ENCODE measurements around the gene TMSB4X.

TMSB4X gene

GRCh38 chrX:13005661-13006473 lies 31.0 kb downstream of the TMSB4X start:
- Histone ChIP-seq H3K4me1 (ENCODE audit: control insufficient read depth in 5 of 5, insufficient read depth in 5 of 5, low read length in 5 of 5) (peaks cover 2 to 38% (median 31%) of the 10 kb centered on the region in 5 donors), H3K9ac (ENCODE audit: low read length in 5 of 5) (no peak overlapping the region), H3K36me3 (ENCODE audit: control insufficient read depth in 5 of 5, insufficient read depth in 5 of 5, low read length in 5 of 5) (no peaks in the 10 kb centered on the region), H3K4me3 (ENCODE audit: low read depth in 1 of 5, low read length in 5 of 5) (no peak overlapping the region), H3K27me3 (ENCODE audit: control insufficient read depth in 5 of 5, insufficient read depth in 4 of 5, low read length in 5 of 5) (no peaks in the 10 kb centered on the region), H3K9me3 (ENCODE audit: control insufficient read depth in 5 of 5, low read length in 5 of 5) (no peaks in the 10 kb centered on the region), H3K27ac (ENCODE audit: low read depth, low read length) (no peak overlapping the region)

GRCh38 chrX:13007519-13008188 lies 32.7 kb downstream of the TMSB4X start:
- Histone ChIP-seq H3K36me3 (ENCODE audit: control insufficient read depth in 5 of 5, insufficient read depth in 5 of 5, low read length in 5 of 5) (no peaks in the 10 kb centered on the region), H3K4me1 (ENCODE audit: control insufficient read depth in 5 of 5, insufficient read depth in 5 of 5, low read length in 5 of 5) (peaks cover 2 to 33% (median 31%) of the 10 kb centered on the region in 5 donors), H3K4me3 (ENCODE audit: low read depth in 1 of 5, low read length in 5 of 5) (no peak overlapping the region), H3K9ac (ENCODE audit: low read length in 5 of 5) (no peak overlapping the region), H3K9me3 (ENCODE audit: control insufficient read depth in 5 of 5, low read length in 5 of 5) (no peaks in the 10 kb centered on the region), H3K27ac (ENCODE audit: low read depth, low read length) (no peak overlapping the region), H3K27me3 (ENCODE audit: control insufficient read depth in 5 of 5, insufficient read depth in 4 of 5, low read length in 5 of 5) (no peaks in the 10 kb centered on the region)

- no peaks in the 10 kb centered on the region for H3K9me3 ChIP-seq (ENCODE audit: control insufficient read depth in 5 of 5, low read length in 5 of 5)
- no peak overlapping the region for H3K9ac ChIP-seq (ENCODE audit: low read length in 5 of 5)
- no peaks in the 10 kb centered on the region for H3K27me3 ChIP-seq (ENCODE audit: control insufficient read depth in 5 of 5, insufficient read depth in 4 of 5, low read length in 5 of 5)
- H3K36me3 ChIP-seq (ENCODE audit: control insufficient read depth in 5 of 5, insufficient read depth in 5 of 5, low read length in 5 of 5) = no peaks in the 10 kb centered on the region
- H3K4me3 ChIP-seq (ENCODE audit: low read depth in 1 of 5, low read length in 5 of 5) = peak overlapping the region in 1 of 5 donors; percentile 26
- no peak overlapping the region for H3K27ac ChIP-seq (ENCODE audit: low read depth, low read length)
- peaks cover 2 to 38% (median 31%) of the 10 kb centered on the region in 5 donors for H3K4me1 ChIP-seq (ENCODE audit: control insufficient read depth in 5 of 5, insufficient read depth in 5 of 5, low read length in 5 of 5)
Observed at GRCh38 chrX:13008189-13008533, 33.3 kb downstream of the TMSB4X start.

- H3K4me1 ChIP-seq (ENCODE audit: control insufficient read depth in 5 of 5, insufficient read depth in 5 of 5, low read length in 5 of 5) = peaks cover 2 to 45% (median 36%) of the 10 kb centered on the region in 5 donors
- no peak overlapping the region for H3K27ac ChIP-seq (ENCODE audit: low read depth, low read length)
- no peak overlapping the region for H3K4me3 ChIP-seq (ENCODE audit: low read depth in 1 of 5, low read length in 5 of 5)
- H3K27me3 ChIP-seq (ENCODE audit: control insufficient read depth in 5 of 5, insufficient read depth in 4 of 5, low read length in 5 of 5) = no peaks in the 10 kb centered on the region
- H3K36me3 ChIP-seq (ENCODE audit: control insufficient read depth in 5 of 5, insufficient read depth in 5 of 5, low read length in 5 of 5) = no peaks in the 10 kb centered on the region
- H3K9ac ChIP-seq (ENCODE audit: low read length in 5 of 5) = no peak overlapping the region
- H3K9me3 ChIP-seq (ENCODE audit: control insufficient read depth in 5 of 5, low read length in 5 of 5) = no peaks in the 10 kb centered on the region
Observed at GRCh38 chrX:13008851-13009250, 33.9 kb downstream of the TMSB4X start.

- Histone ChIP-seq H3K4me3 (ENCODE audit: low read depth in 1 of 5, low read length in 5 of 5) (no peak overlapping the region), H3K27ac (ENCODE audit: low read depth, low read length) (no peak overlapping the region), H3K9me3 (ENCODE audit: control insufficient read depth in 5 of 5, low read length in 5 of 5) (no peaks in the 10 kb centered on the region), H3K9ac (ENCODE audit: low read length in 5 of 5) (no peak overlapping the region), H3K27me3 (ENCODE audit: control insufficient read depth in 5 of 5, insufficient read depth in 4 of 5, low read length in 5 of 5) (no peaks in the 10 kb centered on the region), H3K36me3 (ENCODE audit: control insufficient read depth in 5 of 5, insufficient read depth in 5 of 5, low read length in 5 of 5) (no peaks in the 10 kb centered on the region), H3K4me1 (ENCODE audit: control insufficient read depth in 5 of 5, insufficient read depth in 5 of 5, low read length in 5 of 5) (peaks cover 2 to 49% (median 40%) of the 10 kb centered on the region in 5 donors)
Observed at GRCh38 chrX:13009273-13009672, 34.4 kb downstream of the TMSB4X start.

GRCh38 chrX:13009844-13010243 lies 34.9 kb downstream of the TMSB4X start:
- H3K36me3 ChIP-seq (ENCODE audit: control insufficient read depth in 5 of 5, insufficient read depth in 5 of 5, low read length in 5 of 5) = no peaks in the 10 kb centered on the region
- no peak overlapping the region for H3K9ac ChIP-seq (ENCODE audit: low read length in 5 of 5)
- H3K4me3 ChIP-seq (ENCODE audit: low read depth in 1 of 5, low read length in 5 of 5) = no peak overlapping the region
- no peaks in the 10 kb centered on the region for H3K9me3 ChIP-seq (ENCODE audit: control insufficient read depth in 5 of 5, low read length in 5 of 5)
- no peaks in the 10 kb centered on the region for H3K27me3 ChIP-seq (ENCODE audit: control insufficient read depth in 5 of 5, insufficient read depth in 4 of 5, low read length in 5 of 5)
- peaks cover 2 to 54% (median 45%) of the 10 kb centered on the region in 5 donors for H3K4me1 ChIP-seq (ENCODE audit: control insufficient read depth in 5 of 5, insufficient read depth in 5 of 5, low read length in 5 of 5)
- H3K27ac ChIP-seq (ENCODE audit: low read depth, low read length) = no peak overlapping the region

GRCh38 chrX:13010546-13010945 lies 35.6 kb downstream of the TMSB4X start:
- H3K27ac ChIP-seq (ENCODE audit: low read depth, low read length) = no peak overlapping the region
- no peak overlapping the region for H3K9ac ChIP-seq (ENCODE audit: low read length in 5 of 5)
- H3K4me1 ChIP-seq (ENCODE audit: control insufficient read depth in 5 of 5, insufficient read depth in 5 of 5, low read length in 5 of 5) = peaks cover 2 to 55% (median 41%) of the 10 kb centered on the region in 5 donors
- H3K4me3 ChIP-seq (ENCODE audit: low read depth in 1 of 5, low read length in 5 of 5) = no peak overlapping the region
- no peaks in the 10 kb centered on the region for H3K36me3 ChIP-seq (ENCODE audit: control insufficient read depth in 5 of 5, insufficient read depth in 5 of 5, low read length in 5 of 5)
- no peaks in the 10 kb centered on the region for H3K27me3 ChIP-seq (ENCODE audit: control insufficient read depth in 5 of 5, insufficient read depth in 4 of 5, low read length in 5 of 5)
- no peaks in the 10 kb centered on the region for H3K9me3 ChIP-seq (ENCODE audit: control insufficient read depth in 5 of 5, low read length in 5 of 5)

- no peaks in the 10 kb centered on the region for H3K36me3 ChIP-seq (ENCODE audit: control insufficient read depth in 5 of 5, insufficient read depth in 5 of 5, low read length in 5 of 5)
- no peak overlapping the region for H3K9ac ChIP-seq (ENCODE audit: low read length in 5 of 5)
- peak overlapping the region; percentile 57 for H3K27ac ChIP-seq (ENCODE audit: low read depth, low read length)
- no peaks in the 10 kb centered on the region for H3K9me3 ChIP-seq (ENCODE audit: control insufficient read depth in 5 of 5, low read length in 5 of 5)
- H3K27me3 ChIP-seq (ENCODE audit: control insufficient read depth in 5 of 5, insufficient read depth in 4 of 5, low read length in 5 of 5) = no peaks in the 10 kb centered on the region
- peaks cover 0 to 30% (median 22%) of the 10 kb centered on the region in 5 donors for H3K4me1 ChIP-seq (ENCODE audit: control insufficient read depth in 5 of 5, insufficient read depth in 5 of 5, low read length in 5 of 5)
- peak overlapping the region in 2 of 5 donors; percentile 22 to 37 for H3K4me3 ChIP-seq (ENCODE audit: low read depth in 1 of 5, low read length in 5 of 5)
Observed at GRCh38 chrX:13013363-13014110, 38.6 kb downstream of the TMSB4X start.

- Histone ChIP-seq H3K4me3 (ENCODE audit: low read depth in 1 of 5, low read length in 5 of 5) (no peak overlapping the region), H3K36me3 (ENCODE audit: control insufficient read depth in 5 of 5, insufficient read depth in 5 of 5, low read length in 5 of 5) (no peaks in the 10 kb centered on the region), H3K4me1 (ENCODE audit: control insufficient read depth in 5 of 5, insufficient read depth in 5 of 5, low read length in 5 of 5) (peaks cover 0 to 26% (median 15%) of the 10 kb centered on the region in 5 donors), H3K27me3 (ENCODE audit: control insufficient read depth in 5 of 5, insufficient read depth in 4 of 5, low read length in 5 of 5) (no peaks in the 10 kb centered on the region), H3K27ac (ENCODE audit: low read depth, low read length) (no peak overlapping the region), H3K9ac (ENCODE audit: low read length in 5 of 5) (no peak overlapping the region), H3K9me3 (ENCODE audit: control insufficient read depth in 5 of 5, low read length in 5 of 5) (no peaks in the 10 kb centered on the region)
Observed at GRCh38 chrX:13014111-13015096, 39.5 kb downstream of the TMSB4X start.
